ENCODE measurements around the gene EDIL3.

DNA sequence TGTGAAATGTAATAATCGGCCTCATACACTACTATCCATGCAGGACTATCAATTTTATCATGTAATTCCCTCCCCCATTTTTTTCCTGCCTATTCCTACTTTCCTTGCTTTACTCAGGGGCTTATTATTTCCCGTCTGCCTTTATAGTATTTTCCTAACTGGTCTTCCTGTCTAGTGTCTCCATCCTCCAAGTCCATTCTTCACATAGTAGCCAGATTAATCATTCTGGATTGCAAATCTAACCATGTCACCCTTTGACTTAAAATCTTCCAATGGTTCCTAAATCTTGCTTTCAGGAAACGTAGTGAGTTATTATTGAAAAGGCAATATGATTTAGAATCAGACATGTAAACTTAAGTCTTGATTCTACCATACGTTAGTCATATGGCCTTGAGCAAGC lies 356.6 kb downstream of the EDIL3 start:
- TF ChIP-seq, protein P1, sequence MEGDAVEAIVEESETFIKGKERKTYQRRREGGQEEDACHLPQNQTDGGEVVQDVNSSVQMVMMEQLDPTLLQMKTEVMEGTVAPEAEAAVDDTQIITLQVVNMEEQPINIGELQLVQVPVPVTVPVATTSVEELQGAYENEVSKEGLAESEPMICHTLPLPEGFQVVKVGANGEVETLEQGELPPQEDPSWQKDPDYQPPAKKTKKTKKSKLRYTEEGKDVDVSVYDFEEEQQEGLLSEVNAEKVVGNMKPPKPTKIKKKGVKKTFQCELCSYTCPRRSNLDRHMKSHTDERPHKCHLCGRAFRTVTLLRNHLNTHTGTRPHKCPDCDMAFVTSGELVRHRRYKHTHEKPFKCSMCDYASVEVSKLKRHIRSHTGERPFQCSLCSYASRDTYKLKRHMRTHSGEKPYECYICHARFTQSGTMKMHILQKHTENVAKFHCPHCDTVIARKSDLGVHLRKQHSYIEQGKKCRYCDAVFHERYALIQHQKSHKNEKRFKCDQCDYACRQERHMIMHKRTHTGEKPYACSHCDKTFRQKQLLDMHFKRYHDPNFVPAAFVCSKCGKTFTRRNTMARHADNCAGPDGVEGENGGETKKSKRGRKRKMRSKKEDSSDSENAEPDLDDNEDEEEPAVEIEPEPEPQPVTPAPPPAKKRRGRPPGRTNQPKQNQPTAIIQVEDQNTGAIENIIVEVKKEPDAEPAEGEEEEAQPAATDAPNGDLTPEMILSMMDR (IDR thresholded peaks at IDR 0.05), result no peak
- TF ChIP-seq POLR2AphosphoS5 (IDR thresholded peaks at IDR 0.05) (no peak), EP300 (IDR thresholded peaks at IDR 0.05; ENCODE audit: low read depth) (no peak), POLR2A (IDR thresholded peaks at IDR 0.05) (no peak)
